GM12891 (cell line): ENCODE results near the gene TSPO.

Source experiments
- POLR2A ChIP-seq: IDR thresholded peaks from 2 replicates; pipeline ENCODE4 v1.6.1; 2011; ENCODE audit warnings: low read depth, low read length, control low read depth
- POLR2AphosphoS5 ChIP-seq: IDR thresholded peaks from 2 replicates; pipeline ENCODE4 v1.6.1; 2011; ENCODE audit warnings: low read depth, low read length, control low read depth
- SPI1 ChIP-seq: IDR thresholded peaks from 2 replicates; pipeline ENCODE4 v1.6.1; 2011; ENCODE audit warnings: low read depth, low read length, control low read depth
- TAF1 ChIP-seq: IDR thresholded peaks from 2 replicates; pipeline ENCODE4 v1.6.1; 2011; ENCODE audit warnings: low read depth, low read length, control low read depth

GRCh38 chr22:43185860-43186261, 34.5 kb downstream of the TSPO start:
- TF ChIP-seq POLR2A, result no peak
- TF ChIP-seq POLR2AphosphoS5, result no peak
- TF ChIP-seq SPI1, result no peak
- no peak for TF ChIP-seq TAF1
